Tongue (tissue), 2 donors: ENCODE results near the gene SMC3. TPM values are rescaled to one million over a fixed set of nuclear protein-coding genes. Genes with fewer than 3 reads are reported as not detected.
A peak's percentile ranks its signal among the peaks of the same experiment; 100 is the strongest.
"Not testable (repeated sequence)": the region's sequence is repeated elsewhere in the genome, so short reads cannot be mapped to it uniquely, and the experiment has no call there.

ENCODE experiments used
- DNase-seq: peaks from one replicate; pipeline ENCODE4 v3.0.0-alpha.2; 2015
- total RNA-seq: library from RNA; depleted of rRNA; stranded (reverse); fragments of >200 nt; gene quantifications from one replicate; pipeline ENCODE4 v1.2.3, GENCODE V29; 2014

The SMC3 gene
- total RNA-seq = 43.6 TPM

DNA sequence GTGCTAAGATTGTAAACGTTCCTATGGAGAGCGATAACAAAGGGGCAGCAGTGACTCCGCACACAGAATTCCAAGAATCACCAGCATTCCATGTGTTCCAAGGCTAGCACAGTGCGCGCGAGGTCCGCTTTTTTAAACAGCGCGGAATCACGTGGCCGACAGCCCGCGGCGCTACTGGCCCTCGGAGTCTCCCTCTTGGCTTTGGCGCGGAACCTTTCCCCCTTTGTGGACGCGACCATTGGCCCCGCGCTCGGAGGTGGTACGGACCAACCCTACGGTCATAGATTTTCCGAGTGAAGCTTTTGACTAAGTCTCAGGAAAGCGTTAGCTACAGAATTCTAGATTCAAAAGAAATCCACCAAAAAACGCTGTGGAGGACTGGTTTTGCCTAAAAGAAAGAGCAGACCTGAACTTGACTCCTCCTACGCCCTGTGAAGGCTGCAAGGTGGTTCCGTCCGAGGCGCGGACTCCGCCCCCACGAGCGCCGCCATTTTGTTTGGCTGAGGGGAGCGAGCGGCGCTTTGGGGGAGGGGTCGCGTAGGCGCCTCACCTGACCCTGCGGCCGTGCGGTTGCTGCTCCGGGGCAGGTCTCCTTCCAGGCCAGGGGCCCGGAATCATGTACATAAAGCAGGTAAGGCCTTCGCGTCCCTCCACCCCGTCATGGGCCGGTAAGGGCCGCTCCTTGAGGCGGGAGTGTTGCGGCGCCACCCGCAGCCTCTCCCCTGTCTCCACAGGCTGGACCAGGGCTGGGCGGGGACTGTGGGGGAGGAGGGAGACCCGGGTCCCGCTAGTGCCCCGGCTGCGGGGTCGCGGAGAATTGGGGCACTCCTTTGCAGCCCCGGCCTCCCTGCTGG, at the start of gene SMC3:
TSS of gene SMC3 (plus strand) at position 495 of the 854 bp plus-strand sequence. CDS start at position 617, 122 bp downstream.
- peak; percentile 98 for DNase-seq

DNA sequence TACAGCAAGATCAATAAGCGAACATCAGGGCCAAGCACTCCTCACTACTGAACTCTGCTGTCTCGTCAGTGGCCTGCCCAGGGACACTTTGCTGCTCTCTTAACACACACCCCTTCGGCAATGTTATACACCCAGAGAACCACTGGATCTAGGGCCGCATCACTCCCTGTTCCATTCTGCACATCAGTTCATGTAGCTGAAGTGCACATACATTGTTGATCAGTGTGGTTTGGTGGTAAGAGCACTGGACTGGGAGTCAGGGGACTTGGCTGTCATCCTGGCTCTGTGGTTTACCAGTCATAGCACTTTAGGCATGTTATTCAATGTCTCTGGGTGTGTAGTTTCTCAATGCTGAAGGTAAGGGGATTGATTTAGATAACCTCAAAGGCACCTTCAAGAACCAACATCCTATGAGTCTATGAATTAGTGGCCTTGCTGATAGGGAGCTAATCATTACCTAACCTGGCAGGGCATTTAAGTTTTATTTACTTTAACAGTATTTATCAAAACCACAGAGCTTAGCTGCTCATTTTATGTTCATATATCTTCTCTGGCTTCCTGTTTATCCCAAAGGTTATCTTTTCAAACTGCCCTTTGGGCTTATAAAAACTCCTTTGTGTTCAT, 45.0 kb upstream of the SMC3 start:
- DNase-seq = no peak

DNA sequence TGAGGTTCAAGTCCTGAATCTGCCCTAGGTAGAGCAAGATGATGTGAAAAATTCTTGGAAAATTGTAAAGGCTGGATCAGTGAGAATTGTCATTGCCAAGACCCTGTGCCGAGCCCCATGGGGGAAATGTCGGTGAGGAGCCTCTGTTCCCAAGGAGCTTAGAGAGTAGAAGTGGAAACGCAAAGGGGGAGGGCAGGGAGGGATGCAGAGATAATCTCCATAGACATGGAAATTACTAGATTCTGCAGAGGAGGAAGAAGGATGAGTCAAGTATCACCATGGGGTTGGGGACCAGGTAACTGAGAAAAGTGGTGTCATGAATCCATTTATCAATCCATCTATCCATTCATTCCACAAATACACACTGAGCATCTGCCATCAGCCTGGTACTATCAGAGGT, 43.8 kb upstream of the SMC3 start:
- no peak for DNase-seq

DNA sequence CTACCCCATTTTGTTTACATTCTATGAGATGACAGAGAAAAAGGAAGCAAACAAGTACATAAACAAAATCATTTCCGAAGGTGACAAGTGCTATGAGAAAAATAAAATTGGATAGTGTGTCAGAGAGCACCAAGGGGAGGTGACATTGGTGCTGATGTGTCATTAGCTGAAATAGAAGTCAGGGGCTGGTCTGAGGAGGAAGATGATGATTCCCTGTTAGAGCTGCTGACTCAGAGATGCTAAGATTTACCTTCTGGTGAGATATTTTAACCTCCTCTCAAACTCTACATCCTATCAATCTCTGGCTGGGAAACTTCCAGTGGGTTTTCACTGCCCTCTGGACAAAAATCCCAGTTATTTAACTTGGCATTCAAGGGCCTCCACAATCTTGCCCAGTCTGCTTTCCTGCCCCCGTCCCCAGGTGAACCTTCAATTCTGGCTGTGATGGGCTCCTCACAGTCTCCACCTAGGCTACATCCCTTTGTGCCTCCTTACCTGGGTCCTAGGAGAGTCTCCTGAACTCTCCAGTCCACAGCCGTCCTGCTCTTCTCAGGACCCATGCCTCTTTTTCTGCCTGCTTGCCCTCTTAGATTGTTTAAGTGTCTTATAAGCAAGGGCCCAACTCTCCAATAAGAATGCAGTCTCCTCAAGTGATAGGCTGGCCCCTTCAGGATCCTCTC, 43.2 kb upstream of the SMC3 start:
- no peak for DNase-seq

DNA sequence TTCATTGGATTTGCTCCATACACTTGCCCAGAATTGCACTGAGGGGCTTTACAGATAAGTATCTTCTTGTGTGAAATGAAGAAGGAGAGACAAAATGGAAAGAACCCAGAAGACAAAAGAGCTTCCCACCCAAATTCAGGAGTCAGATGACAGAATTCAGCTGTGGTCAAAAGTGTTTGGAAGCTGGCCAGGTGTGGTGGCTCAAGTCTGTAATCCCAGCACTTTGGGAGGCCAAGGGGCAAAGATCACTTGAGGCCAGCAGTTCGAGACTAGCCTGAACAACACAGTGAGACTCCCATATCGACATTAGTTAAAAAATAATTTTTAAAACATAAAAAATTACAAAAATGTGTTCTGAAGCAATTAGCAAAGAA, 42.6 kb upstream of the SMC3 start:
- DNase-seq = no peak

DNA sequence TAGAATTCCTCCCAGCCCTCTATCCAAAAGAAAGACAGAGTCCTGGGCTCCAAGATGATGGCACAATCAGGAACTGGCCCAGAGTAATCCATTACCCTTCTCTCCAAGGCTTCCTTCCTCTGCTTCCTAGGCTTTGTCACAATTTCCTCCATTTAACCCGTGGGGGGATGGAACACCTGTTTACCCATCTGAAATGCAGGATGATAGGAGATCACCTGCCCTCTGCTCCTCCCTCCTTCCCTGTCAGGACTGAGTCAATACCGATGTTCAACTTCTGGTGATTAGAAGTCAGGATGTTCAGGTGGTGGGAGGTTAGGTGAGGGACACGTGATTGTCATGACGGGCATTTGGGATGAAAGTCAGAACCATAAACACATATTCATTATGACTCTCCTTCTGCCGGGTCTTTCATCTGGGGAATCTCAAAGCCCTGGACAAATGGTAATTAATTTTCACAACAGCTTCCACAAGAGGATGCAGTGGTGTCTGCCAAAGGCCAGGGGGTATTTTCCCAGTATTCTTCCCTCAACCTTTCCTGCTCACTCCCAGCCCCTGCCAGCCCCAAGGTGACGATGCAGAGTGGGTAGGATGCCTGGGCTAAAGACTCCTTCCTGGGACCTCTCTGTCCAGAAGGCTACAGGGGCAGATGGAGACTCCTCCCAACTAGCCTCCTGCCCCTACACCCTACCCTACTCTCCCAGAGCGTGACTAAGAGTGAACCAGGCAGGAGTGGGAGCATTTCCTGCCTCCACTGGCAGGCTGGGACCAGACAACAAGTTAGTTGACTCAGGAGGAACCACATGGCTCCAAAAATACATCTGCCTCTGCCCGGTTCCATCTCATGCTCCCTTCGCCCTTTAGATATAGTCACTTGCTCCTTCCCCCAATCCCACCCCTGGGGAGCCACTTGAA, 41.9 kb upstream of the SMC3 start:
- no peak for DNase-seq

DNA sequence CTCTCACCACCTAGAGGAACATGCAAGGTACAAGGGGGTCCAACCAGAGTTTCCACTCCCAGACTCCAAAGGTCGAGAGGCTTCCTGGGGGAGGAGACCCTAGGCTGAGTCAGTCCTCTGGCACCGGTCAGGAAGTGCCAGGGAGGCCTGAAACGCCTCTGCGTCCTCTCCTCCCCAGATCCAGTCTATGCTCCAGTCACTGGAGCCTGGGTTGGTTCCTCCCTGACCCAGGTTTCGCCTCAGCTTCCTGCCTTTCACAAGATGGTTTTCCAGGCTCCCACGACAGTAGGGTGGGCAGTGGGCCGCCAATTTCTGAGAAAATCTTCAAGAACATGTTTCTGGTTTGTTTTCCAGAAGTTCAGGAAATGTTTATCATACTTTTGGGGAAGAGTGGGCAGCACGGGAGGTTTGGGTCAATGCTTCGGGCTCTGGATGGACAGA, 39.7 kb upstream of the SMC3 start:
- DNase-seq = no peak

DNA sequence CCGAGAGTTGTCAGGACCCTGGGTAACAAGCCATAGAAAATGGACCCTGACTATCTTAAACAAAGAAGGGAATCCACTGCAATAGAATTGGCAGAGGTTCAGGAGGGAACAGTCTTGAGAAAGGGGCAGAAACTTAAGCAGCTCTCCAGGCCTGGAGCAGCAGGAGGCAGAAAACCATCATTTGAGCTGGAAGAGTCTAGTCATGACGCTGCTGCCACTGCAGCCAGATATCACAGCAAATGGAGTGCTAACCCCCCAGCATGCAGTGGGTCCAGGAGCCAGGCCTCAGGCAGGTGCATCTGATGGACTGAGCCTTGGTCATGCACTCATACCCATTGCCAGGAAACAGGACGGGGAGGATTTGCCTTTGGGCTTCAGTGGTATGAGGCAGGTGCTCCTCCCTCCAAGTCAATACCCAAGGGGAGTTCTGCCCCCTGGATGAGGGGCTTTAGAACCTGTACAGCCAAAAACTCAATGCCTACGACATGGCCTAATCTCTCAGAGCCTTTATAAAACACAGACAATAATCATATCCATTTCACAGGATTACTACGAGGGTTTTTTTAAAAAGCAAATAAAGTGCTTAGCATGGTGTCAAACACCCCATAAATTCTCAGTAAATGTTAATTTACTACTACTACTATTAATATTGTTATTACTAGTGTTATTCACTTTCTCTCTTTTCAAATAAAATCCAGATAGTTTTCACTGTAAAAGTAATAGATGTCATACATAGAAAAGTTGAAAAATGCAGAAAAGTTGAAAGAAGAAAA, 39.1 kb upstream of the SMC3 start:
- no peak for DNase-seq

DNA sequence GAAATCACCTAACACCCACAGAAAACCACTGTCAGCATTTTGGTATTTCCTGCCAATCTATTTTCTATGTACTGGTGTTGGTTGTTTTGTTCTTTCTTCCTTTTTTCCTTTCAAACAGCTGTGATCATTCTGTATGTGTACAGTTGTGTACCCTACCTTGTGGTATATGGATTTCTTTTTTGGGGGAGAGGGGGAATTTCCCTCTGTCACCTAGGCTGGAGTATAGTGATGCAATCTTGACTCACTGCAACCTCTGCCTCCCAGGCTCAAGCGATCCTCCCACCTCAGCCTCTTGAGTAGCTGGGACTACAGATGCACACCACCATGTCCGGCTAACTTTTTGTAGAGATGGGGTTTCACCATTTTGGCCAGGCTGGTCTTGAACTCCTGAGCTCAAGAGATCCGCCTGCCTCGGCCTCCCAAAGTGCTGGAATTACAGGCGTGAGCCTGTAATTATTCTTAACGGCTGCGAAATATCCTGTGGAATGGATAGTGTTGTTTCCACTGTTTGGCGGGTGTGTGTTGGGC, 38.4 kb upstream of the SMC3 start:
- DNase-seq = not testable (repeated sequence)

DNA sequence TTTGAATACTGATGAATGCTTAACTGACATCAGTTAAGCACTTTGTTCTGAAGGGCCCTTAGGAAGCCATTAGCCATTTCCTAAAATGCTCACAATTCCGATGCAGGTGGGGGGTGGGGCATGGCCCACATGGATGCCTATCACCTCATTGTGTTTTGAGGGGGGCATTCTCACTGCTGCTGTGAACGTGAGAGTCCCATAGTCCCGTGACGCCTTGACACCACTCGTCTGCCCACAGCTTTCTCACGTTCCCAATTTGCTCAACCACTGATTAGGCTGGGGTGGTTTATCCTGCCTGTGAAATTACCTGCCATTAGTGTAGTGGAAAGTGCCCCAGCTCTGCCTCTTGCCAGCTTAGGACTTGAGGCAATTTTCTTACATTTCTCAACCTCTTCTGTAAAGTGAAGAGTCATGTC, 37.9 kb upstream of the SMC3 start:
- DNase-seq = no peak

DNA sequence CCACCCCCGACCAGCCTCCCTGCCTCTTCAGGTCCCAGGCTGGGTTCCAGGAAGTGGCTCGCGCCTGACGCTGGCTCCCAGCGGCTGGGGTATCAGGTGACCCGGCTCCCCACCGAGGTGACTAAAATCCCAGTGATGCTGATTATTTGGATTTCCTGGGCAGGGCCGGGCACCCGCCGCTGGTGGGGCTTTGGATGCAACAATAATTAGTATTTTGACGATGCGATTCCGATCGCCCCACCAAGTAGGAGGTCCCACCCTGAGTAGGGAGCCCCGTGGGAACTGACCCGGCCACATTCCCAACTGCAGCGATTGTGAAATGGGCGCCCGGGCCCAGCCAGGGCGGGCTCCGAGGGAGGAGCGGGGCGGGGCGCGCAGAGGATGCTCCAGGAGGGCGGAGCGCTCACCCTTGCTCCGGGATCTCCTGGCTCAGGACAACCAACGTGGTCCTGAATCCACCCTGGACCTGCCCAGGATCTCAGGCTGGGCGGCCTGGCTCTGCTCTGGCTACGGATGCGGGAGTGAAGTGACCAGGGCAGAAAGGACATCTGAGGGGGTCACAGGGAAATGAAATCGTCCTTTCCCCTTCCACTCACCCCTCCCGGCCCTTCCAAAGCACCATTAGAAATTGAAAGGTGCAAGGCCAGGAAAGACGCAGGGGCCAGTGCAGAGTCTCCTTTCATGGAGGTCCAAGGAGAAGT, 37.2 kb upstream of the SMC3 start:
- DNase-seq = peak; percentile 20

DNA sequence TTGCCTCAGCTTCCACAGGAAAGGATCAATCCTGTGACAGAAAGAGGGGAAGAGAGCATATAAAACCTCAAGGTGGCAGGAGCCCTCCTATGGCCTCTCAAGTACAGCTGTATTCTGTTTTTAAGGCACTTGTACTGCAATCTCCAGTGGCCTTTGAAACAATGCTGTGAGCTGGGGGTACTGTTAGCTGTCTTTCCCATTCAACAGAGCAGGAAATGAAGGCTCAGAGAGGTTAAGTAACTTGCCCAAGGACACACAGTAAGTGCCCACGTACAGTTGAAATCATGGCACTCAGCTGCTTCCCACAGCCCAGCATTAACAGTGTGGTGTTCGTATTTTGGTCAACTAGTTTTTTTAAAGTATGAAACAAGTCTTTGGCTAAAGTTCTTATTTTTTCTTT, 35.8 kb upstream of the SMC3 start:
- no peak for DNase-seq

DNA sequence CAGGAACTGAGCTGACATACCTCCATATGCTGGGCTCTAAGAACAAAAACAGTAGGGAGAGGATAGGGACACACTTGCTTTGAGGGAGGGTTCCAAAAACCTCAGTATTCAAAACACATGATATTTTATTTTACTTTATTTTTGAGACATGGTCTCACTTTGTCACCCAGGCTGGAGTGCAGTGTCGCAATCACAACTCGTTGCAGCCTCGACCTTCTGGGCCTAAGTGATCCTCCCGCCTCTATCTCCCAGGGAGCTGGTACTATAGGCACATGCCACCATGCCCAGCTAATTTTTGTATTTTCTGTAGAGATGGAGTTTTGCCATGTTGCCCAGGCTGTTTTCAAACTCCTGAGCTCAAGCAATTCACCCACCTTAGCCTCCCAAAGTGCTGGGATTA, 34.9 kb upstream of the SMC3 start:
- DNase-seq = not testable (repeated sequence)

DNA sequence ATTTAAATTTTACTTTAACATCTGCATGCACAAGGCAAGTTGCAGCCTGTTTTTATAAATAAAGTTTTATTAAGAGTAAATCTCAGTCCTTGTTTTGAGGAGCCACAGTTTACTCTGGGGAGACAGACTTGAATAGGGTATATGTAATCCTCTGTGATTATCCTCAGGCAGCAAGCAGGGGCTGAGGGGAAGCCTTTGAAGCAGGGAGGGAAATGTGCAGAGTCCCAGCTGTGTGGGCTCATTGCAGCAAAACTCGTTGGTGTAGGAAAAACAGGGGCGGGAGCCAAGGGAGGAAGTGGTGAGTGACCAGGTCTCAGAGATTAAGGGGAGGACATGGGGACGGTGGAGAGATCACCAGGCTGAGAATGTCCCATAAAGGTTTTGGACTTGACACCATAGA, 34.3 kb upstream of the SMC3 start:
- DNase-seq = no peak

DNA sequence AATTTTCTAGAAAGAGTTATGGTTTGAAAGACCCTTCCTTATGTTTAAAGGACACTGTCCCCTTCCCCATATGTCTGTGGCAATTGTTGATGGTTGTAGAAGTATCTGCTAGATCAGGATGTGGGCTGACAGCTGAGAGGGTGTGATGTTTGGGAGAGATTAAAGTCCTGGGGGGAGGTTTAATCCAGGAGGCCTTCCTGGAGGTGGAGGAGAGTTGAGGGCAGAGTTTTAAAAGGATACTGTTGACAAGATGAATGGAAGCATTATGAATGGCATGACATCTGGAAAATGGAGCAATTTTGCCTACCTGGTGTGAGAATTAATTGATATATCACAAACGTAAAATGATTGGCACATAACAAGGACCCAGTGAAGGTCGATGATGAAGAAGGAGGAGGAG, 32.9 kb upstream of the SMC3 start:
- no peak for DNase-seq

DNA sequence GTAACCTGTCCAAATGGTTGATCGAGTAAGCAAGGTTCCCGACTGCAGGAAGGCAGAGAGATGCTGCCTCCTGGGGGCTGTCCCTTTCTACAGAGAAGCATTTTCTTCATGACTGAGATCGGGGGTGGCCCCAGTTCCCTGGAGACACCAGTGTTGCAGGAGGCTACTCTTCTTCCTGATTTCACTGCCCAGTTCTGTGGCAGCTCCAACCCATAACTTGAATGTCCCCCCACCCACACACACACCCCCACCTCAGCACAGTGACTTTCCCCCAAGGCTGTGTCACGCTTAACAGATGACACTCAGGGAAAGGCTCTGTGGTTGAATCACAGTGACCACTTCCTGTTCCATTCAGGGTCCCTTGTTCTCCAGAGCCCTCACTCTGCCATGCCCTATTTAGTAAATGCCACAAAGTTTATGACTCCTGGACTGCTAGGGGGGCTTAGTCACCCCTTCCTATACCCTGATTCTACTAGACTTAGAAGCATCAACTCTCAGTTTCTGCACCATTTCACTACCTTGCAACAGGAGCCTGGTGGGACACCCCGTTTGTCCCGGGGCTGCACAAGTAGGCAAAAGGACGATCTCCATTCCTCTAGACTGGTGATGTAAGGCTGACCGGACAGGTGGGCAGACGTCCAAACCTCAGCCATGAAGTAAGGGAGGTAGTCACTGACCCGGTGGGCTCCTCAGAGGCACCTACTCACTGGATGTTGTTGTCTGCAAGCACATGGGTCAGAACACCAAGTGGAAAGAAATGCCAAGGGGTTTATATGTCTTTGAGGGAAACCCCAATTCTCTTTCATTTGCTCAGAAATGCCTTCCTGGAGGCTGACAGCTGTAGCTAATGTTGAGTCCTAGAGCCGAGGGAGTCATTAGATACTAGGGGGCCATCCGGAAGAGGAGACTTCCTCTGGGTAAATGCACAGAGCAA, 31.3 kb upstream of the SMC3 start:
- no peak for DNase-seq

DNA sequence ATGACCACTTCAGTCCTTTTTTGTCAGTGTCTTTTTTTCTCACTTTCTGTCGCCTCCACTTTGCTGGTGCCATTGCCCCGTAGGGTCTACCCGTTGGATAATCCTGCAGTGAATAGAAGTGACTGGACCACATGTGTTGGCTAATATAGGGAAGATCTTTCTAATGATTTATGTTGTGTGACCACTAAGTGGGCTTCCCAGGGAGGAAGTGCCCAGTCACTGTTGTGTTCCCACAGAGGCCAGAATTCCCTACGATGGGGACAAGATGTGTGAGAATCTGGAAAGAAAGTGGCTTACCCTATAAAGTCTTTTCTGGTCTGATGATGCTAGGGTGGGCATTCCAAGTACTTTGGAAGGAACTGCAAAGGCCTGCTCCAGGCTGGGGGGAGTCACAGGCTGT, 28.4 kb upstream of the SMC3 start:
- no peak for DNase-seq

DNA sequence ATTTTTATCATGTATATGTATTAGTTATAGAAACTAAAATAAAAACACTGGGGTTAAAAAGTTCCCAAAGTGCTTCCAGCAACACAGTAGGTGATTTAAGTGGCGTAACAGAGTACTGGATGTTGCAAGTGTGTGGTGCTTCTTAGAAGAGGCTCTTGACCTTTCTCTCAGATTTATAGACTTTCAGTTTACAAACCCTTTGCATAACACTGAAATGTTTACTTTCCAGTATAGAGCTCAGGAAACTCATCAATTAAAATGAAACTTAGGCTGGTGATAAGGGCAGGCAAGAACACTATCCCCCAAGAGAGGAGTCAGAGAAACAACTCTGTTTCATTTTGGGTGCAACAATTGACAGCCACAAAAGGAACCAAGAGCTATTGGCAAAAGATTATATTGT, 27.5 kb upstream of the SMC3 start:
- DNase-seq = no peak

DNA sequence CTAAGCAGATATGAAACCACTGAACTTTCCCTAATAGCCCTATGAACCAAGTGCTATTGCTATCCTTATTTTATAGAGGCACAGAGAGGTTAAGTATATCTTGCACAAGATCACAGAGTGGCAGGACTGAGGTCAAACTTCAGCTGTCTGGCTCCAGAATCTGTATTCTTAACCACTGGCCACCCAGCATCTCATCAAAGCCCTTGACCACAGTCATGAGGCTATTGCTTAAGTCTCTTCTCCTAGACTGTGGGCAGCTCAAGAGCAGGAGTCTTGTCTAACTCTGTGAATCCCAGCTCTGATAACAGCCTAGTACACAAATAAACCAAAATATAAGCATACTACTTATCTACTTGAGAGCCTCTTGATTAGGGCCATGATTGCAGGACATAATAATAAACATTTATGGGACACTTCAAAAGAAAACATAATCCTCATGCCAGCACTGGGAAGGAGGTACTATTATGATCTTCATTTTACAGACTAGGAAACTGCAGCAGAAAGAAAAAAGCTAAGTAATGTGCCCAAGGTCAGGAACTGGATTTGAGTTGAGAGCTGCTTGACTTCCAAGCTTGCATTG, 22.4 kb upstream of the SMC3 start:
- no peak for DNase-seq
